ENCODE data around the gene VPS37D.

VPS37D gene

GRCh38 chr7:73681031-73681430 is 13.4 kb downstream of the VPS37D start:
- no peak for DNase-seq

GRCh38 chr7:73682745-73683055 is 15.1 kb downstream of the VPS37D start:
- no peak for DNase-seq

- DNase-seq, result peak; percentile 94
Measured at GRCh38 chr7:73683056-73683787, 15.6 kb downstream of the VPS37D start, which contains the start of the genes BUD23 and DNAJC30. TSS of gene BUD23 (plus strand) at chr7:73683597. CDS start at chr7:73683626, 29 bp downstream. TSS of gene DNAJC30 (minus strand) at chr7:73683453. CDS start at chr7:73683423, 30 bp downstream.

- no peak for DNase-seq
Measured at GRCh38 chr7:73683788-73684693, 16.4 kb downstream of the VPS37D start.

- no peak for DNase-seq
Measured at GRCh38 chr7:73685311-73685710, 17.7 kb downstream of the VPS37D start.

- no peak for DNase-seq
Measured at GRCh38 chr7:73688288-73688687, 20.7 kb downstream of the VPS37D start.

- DNase-seq, result no peak
Measured at GRCh38 chr7:73690646-73691045, 23.0 kb downstream of the VPS37D start.

- no peak for DNase-seq
Measured at GRCh38 chr7:73696372-73696771, 28.7 kb downstream of the VPS37D start.

DNA sequence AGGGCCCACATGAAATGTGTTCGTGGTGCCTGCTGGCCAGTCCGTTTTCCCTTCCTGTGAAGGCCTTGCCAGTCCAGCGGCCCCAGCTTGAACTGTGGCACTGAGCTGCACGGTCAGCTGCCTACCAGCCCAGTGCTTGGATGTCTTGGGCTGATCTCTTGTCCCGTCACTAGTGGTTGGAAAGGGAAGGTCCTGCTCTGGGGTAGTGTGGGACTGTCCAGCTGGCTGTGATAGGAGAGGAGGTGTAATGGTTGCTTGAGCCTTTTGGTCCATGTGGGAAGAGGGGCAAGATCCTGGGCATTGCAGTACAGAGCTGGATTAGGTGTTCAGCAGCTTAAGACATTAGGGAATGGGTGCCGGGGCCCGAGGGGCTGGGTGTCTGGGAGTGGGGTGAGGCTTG is 30.8 kb downstream of the VPS37D start:
- DNase-seq, result no peak

- no peak for DNase-seq
Measured at GRCh38 chr7:73699370-73700068, 31.9 kb downstream of the VPS37D start.

GRCh38 chr7:73700069-73700423 is 32.4 kb downstream of the VPS37D start:
- DNase-seq, result no peak

DNA sequence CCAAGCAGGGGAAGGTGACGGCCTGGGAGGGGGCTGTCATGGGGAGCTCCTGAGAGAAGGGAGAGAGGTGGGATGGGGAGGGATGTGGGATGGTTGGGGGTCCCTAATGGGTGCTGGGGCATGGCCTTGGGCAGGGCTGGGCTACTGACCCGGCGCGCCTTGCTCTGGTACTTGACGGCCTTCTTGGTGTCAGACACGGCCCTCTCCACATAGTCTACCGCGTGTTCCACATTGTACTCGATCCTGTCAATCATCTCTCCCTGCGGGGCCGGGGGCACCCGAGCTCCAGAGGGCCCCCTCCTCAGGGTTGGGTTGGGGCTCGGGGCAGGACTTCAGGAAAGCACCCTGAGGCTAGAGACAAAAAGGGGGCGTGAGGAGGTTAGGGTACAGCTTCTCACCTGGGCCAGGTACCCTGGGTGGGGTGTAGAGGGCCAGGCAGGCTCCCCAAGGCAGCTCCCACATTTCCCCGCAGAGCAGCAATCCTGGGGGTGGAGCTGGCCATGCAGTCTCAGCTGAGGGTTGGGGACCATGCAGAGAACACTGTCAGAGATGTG is 33.0 kb downstream of the VPS37D start:
- DNase-seq, result no peak

- DNase-seq, result peak in 1 of 2 donors; percentile 36
Measured at GRCh38 chr7:73701357-73701995, 33.8 kb downstream of the VPS37D start.

DNA sequence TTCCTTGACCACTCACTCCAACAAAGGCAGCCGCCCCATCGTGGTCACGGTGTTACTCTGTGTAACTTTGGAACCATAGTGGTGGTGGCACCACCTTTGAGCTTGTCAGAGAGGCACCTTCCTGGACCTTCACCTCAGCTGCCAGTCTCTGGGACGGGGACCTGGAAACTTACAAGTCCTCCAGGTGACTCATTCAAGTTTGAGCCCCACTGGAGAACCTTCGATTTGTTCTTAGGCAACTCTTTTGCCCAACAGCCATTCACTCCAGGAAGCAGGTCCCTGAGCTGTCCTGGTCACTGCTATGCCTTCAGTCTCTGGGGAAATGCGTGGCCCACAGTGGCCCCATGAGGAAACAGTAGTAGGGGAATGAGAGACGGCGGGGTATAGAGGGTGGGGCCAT is 34.6 kb downstream of the VPS37D start:
- DNase-seq, result no peak

- DNase-seq, result no peak
Measured at GRCh38 chr7:73702665-73703064, 35.0 kb downstream of the VPS37D start.

DNA sequence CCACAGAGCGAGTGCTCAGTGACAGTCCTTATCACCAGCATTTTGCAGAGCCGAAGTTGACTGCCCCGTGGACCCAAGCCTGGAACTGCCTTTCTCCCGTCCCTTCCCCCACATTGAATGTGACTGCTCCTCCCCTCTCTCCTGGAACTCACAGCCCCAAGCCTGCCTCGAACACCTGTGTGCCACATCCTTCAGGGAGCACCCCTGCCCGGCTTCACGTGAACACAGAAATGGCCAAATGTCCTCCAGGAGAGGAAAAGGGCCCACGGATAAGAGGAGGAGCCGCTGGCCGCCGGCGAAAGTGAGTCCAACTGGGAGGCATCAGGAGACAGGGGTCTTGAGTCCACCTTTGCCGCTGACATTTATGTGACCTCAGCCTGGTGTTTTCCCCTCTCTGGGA is 35.6 kb downstream of the VPS37D start:
- no peak for DNase-seq

DNA sequence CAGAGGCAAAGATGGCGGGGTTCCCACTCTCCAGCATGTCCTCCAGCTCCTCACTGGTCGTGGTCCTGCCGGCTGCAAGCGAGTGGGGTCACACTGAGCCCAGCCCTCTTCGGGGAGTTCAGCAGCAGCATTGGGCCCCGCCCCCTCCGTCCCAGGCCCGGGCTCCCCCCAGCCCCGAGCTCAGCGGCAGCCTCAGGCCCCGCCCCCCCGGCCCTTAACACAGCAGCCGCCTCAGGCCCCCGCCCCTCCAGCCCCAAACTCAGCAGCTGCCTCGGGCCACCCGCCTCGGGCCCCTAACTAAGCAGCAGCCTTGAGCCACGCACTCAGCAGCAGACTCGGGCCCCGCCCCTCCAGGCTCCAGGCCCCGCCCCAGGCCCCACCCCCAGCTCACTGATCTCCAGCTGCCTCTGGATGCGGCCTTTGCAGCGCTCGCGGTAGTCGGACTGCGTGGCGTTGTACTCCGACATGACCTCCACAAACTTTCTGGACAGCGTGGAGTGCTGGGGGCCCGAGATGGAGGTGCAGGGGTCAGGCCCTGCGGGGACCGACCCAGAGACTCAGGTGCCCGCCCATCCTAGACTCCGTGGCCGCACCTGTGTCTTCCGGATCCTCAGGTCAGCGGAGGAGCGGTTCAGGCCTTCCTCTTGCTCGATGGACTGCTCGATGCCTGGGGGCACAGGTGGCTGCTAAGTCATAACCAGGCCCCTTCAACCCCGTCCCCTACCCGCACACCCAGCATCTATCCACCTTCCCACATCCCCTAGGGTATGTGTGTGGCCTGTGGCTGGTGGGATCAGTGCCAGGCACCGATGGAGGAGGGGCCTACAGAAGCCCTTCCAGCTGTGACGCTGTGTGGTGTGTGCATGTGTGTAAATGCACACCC is 36.4 kb downstream of the VPS37D start:
- peak; percentile 23 to 47 for DNase-seq

GRCh38 chr7:73704640-73705550 is 37.3 kb downstream of the VPS37D start:
- DNase-seq, result no peak

DNA sequence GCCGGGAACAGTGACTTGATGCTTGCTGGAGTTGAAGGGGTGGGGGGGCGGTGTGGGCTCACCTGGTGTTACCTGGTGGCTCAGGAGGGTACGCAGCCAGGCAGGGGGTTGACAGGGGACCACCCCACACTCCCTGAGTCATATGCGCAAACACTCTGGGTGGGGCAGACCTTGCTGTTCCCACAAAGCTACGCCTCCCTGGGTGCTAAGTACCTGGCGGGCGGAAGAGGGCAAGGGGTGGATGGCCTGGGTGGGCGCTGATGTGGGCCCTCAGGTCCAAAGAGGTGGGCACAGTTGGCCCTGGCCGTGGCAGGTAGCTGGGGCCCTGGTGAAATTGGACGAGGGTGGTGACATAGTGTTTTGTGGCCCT is 37.9 kb downstream of the VPS37D start:
- no peak for DNase-seq
